ENCODE results near the gene ADARB1.

The ADARB1 gene

DNA sequence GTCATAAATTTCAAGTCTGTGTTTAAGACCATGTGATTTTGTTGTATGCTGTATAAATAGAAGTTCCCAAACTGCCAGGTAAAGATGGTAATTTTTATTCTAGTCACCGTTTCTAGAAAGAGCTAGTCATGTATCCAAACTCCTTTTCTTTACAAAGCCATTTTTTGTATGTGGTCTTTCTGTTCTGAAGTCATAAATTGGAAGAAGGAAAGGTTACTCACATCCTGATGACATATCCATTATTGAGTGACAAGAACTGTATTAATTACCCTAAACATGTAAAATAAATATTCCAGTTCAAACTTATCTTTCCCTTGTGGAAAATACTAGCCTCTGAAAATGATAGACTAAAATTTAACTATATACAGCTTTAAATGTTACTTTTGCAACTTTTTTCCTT is 108.6 kb downstream of the ADARB1 start:
- H3K9me2 ChIP-seq (replicated peaks; ENCODE audit: insufficient read depth, low read length) = no peaks in the 10 kb centered on the region
- no peaks in the 10 kb centered on the region for H3F3A ChIP-seq (ENCODE audit: insufficient read depth)
- H3K36me3 ChIP-seq (ENCODE audit: low read length) = peaks cover 13% of the 10 kb centered on the region; the same call in 1 of the 2 replicates
- no peak overlapping the region for H3K4me3 ChIP-seq (ENCODE audit: insufficient read depth, low read length, poor library complexity, severe bottlenecking)
- H3K4me2 ChIP-seq (ENCODE audit: low read depth, low read length, poor library complexity, severe bottlenecking) = no peak overlapping the region
- TF ChIP-seq, protein P1, sequence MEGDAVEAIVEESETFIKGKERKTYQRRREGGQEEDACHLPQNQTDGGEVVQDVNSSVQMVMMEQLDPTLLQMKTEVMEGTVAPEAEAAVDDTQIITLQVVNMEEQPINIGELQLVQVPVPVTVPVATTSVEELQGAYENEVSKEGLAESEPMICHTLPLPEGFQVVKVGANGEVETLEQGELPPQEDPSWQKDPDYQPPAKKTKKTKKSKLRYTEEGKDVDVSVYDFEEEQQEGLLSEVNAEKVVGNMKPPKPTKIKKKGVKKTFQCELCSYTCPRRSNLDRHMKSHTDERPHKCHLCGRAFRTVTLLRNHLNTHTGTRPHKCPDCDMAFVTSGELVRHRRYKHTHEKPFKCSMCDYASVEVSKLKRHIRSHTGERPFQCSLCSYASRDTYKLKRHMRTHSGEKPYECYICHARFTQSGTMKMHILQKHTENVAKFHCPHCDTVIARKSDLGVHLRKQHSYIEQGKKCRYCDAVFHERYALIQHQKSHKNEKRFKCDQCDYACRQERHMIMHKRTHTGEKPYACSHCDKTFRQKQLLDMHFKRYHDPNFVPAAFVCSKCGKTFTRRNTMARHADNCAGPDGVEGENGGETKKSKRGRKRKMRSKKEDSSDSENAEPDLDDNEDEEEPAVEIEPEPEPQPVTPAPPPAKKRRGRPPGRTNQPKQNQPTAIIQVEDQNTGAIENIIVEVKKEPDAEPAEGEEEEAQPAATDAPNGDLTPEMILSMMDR (IDR thresholded peaks at IDR 0.05; ENCODE audit: insufficient read depth, low read length, poor library complexity, severe bottlenecking) = no peak
- TF ChIP-seq EZH2phosphoT487 (conservative IDR thresholded peaks at IDR 0.05; ENCODE audit: low read length) = no peak
- H3K27ac ChIP-seq (ENCODE audit: low read depth, low read length) = no peak overlapping the region
- H2AFZ ChIP-seq (ENCODE audit: low read depth, low read length, severe bottlenecking) = no peak overlapping the region
- H3K9me3 ChIP-seq (ENCODE audit: insufficient read depth, low read length) = peaks cover 20% of the 10 kb centered on the region; the same call in 1 of the 2 replicates
- no peaks in the 10 kb centered on the region for H4K20me1 ChIP-seq (ENCODE audit: low read depth, low read length)
- H3K27me3 ChIP-seq (ENCODE audit: low read length) = no peaks in the 10 kb centered on the region
- H3K79me2 ChIP-seq (ENCODE audit: insufficient read depth, low read length) = no peaks in the 10 kb centered on the region
- no peak overlapping the region for H3K9ac ChIP-seq (ENCODE audit: low read length)

DNA sequence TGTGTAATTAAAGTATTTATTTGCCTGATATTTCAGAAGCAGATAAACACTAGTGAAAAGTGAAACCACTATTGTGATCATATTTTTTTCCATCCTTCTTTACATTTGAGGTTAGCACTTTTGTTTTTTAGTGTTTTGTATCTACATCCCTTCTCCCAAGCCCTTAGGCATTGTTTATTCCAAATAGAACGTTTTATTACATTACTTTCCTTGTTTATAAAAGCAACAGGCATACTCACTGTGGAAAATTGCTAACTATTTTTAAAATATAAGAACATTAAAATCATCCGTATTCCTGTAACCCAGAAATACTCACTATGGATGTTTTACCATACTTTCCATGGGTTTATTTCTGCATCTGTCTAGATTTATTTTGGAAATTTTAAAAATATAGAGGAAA is 109.5 kb downstream of the ADARB1 start:
- Histone ChIP-seq H3K36me3 (ENCODE audit: low read length) (peaks cover 13% of the 10 kb centered on the region; the same call in 1 of the 2 replicates), H3K27ac (ENCODE audit: low read depth, low read length) (no peak overlapping the region), H3K79me2 (ENCODE audit: insufficient read depth, low read length) (no peaks in the 10 kb centered on the region), H3K4me2 (ENCODE audit: low read depth, low read length, poor library complexity, severe bottlenecking) (no peak overlapping the region), H3K4me3 (ENCODE audit: insufficient read depth, low read length, poor library complexity, severe bottlenecking) (no peak overlapping the region), H3K9ac (ENCODE audit: low read length) (no peak overlapping the region), H2AFZ (ENCODE audit: low read depth, low read length, severe bottlenecking) (no peak overlapping the region), H3F3A (ENCODE audit: insufficient read depth) (no peaks in the 10 kb centered on the region), H3K9me2 (replicated peaks; ENCODE audit: insufficient read depth, low read length) (no peaks in the 10 kb centered on the region), H4K20me1 (ENCODE audit: low read depth, low read length) (no peaks in the 10 kb centered on the region), H3K9me3 (ENCODE audit: insufficient read depth, low read length) (peaks cover 26% of the 10 kb centered on the region; the same call in 1 of the 2 replicates), H3K27me3 (ENCODE audit: low read length) (no peaks in the 10 kb centered on the region)
- no peak for TF ChIP-seq EZH2phosphoT487 (conservative IDR thresholded peaks at IDR 0.05; ENCODE audit: low read length)
- TF ChIP-seq, protein P1 (IDR thresholded peaks at IDR 0.05; ENCODE audit: insufficient read depth, low read length, poor library complexity, severe bottlenecking) = no peak

- H3K79me2 ChIP-seq (ENCODE audit: insufficient read depth, low read length) = no peaks in the 10 kb centered on the region
- no peak overlapping the region for H3K4me3 ChIP-seq (ENCODE audit: insufficient read depth, low read length, poor library complexity, severe bottlenecking)
- no peak overlapping the region for H3K9ac ChIP-seq (ENCODE audit: low read length)
- no peaks in the 10 kb centered on the region for H3F3A ChIP-seq (ENCODE audit: insufficient read depth)
- H3K36me3 ChIP-seq (ENCODE audit: low read length) = peaks cover 13% of the 10 kb centered on the region; the same call in 1 of the 2 replicates
- H2AFZ ChIP-seq (ENCODE audit: low read depth, low read length, severe bottlenecking) = no peak overlapping the region
- H4K20me1 ChIP-seq (ENCODE audit: low read depth, low read length) = no peaks in the 10 kb centered on the region
- H3K27ac ChIP-seq (ENCODE audit: low read depth, low read length) = no peak overlapping the region
- H3K9me3 ChIP-seq (ENCODE audit: insufficient read depth, low read length) = peaks cover 27% of the 10 kb centered on the region; the same call in 1 of the 2 replicates
- no peak overlapping the region for H3K4me2 ChIP-seq (ENCODE audit: low read depth, low read length, poor library complexity, severe bottlenecking)
- H3K27me3 ChIP-seq (ENCODE audit: low read length) = no peaks in the 10 kb centered on the region
- H3K9me2 ChIP-seq (replicated peaks; ENCODE audit: insufficient read depth, low read length) = no peaks in the 10 kb centered on the region
- TF ChIP-seq, protein P1 (IDR thresholded peaks at IDR 0.05; ENCODE audit: insufficient read depth, low read length, poor library complexity, severe bottlenecking) = no peak
- TF ChIP-seq EZH2phosphoT487 (conservative IDR thresholded peaks at IDR 0.05; ENCODE audit: low read length) = no peak
Observed at GRCh38 chr21:45184869-45185268, 110.5 kb downstream of the ADARB1 start.

Measured in SU-DHL-6 (cell line).